ENCODE measurements around the gene MYCN. TPM values are rescaled to one million over a fixed set of nuclear protein-coding genes. Genes with fewer than 3 reads are reported as not detected.
A peak's percentile ranks its signal among the peaks of the same experiment; 100 is the strongest.

Gene MYCN
- total RNA-seq: under 1 TPM; 0.16 to 0.22 TPM

DNA sequence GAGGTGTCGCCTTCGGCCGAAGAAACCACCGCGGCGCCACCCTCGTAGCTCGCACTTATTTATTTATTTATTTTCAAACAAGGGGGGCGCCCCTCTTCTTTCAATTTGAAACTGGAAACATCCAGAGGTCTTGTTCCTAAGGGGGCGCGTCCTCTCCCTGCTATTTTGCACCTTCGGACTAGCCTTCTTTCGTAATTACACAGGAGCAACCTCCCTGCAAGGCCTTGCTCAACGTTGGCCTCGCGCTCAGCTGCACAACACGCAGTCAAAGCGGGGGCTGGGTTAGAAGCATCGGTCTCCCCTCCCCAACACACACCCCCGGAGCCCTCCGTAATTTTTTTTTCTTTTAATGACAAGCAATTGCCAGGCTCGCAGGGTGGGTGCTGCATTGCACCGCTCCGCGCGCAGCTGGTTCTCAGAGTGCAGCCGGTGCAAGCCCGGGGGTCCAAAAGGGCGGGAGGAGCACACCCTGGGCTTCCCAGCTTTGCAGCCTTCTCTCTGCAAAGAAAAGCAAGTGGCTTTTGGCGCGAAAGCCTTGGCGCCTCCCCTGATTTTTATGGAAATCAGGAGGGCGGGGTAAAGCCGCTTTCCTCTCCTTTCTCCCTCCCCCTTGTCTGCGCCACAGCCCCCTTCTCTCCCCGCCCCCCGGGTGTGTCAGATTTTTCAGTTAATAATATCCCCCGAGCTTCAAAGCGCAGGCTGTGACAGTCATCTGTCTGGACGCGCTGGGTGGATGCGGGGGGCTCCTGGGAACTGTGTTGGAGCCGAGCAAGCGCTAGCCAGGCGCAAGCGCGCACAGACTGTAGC is at the start of gene MYCN:
MYCN (plus strand) TSS at position 697 of the 807 bp plus-strand sequence. CDS start 1,515 bp downstream, outside the sequence.
- ATAC-seq: peak; percentile 57
- POLR2A ChIA-PET: interaction anchor here (1.0 kb wide), 1 partner anchor 562 kb away, joined by 4 read pairs; no protein-coding TSS in a partner anchor

DNA sequence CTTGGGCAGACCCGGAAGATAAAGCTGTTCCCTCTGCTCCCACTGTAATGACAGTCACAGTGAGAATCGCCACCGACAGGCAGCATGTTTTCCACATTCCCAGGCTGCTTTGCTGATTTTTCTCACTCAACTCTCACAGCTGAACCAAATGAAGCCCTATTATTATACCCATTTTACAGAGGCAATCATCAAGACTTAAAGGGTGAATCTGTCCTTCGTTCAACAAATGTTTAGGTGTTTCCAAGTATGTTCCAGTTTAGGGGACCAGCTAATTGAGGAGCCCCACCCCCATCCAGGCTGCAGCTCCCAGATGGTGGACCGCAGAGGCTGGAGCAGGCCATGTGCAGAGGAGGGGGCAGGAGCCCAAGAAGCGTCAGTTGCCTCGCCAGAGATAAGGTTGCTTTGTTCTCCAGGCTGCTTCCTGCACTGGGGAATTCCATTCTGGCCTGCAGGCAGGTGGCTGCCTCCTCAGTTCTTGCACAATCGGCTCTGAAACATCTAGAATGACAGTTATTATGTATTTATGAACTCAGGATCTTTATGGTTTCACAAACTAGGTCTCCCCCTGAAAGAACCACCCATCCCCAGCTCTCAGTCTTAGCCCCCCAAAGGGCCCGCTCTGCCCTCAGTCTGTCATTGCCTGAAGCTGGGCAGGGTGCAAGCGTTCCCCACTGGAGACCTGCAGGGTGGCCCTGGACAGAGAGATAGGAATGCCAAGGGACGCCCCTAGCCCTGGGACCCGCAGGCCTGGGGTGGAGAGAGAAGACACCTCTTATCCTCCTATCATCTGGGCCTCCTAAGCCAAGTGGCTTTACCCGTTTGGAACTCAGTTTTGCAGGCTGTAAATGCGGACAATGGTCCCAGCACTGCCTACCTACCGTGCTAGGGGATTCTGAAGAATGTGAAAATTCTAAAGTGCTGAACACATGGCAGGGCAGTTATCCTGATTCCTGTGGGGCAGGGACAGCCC is 49.1 kb upstream of the MYCN start:
- no peak overlapping the region for H3K4me3 Mint-ChIP-seq
- TF ChIP-seq, protein P1, sequence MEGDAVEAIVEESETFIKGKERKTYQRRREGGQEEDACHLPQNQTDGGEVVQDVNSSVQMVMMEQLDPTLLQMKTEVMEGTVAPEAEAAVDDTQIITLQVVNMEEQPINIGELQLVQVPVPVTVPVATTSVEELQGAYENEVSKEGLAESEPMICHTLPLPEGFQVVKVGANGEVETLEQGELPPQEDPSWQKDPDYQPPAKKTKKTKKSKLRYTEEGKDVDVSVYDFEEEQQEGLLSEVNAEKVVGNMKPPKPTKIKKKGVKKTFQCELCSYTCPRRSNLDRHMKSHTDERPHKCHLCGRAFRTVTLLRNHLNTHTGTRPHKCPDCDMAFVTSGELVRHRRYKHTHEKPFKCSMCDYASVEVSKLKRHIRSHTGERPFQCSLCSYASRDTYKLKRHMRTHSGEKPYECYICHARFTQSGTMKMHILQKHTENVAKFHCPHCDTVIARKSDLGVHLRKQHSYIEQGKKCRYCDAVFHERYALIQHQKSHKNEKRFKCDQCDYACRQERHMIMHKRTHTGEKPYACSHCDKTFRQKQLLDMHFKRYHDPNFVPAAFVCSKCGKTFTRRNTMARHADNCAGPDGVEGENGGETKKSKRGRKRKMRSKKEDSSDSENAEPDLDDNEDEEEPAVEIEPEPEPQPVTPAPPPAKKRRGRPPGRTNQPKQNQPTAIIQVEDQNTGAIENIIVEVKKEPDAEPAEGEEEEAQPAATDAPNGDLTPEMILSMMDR (IDR thresholded peaks at IDR 0.05): no peak
- H3K36me3 Mint-ChIP-seq (ENCODE audit: low read depth): no peaks in the 10 kb centered on the region
- H3K27ac Mint-ChIP-seq: no peak overlapping the region
- ATAC-seq (no peak), DNase-seq (no peak)
- no peaks in the 10 kb centered on the region for H3K9me3 Mint-ChIP-seq
- H3K27me3 Mint-ChIP-seq: peaks cover 2% of the 10 kb centered on the region
- H3K4me1 Mint-ChIP-seq (ENCODE audit: low read depth): no peaks in the 10 kb centered on the region
- CTCF ChIA-PET: no interaction called here
- POLR2A ChIA-PET: no interaction called here
- intact Hi-C loops (cut with micrococcal nuclease): no loop called here

More for the DNA sequence above, at the start of gene MYCN:
- Mint-ChIP-seq H3K27ac (no peak within 1 kb of the TSS), H3K36me3 (ENCODE audit: low read depth) (no peaks in the 10 kb centered on the region), H3K9me3 (no peaks in the 10 kb centered on the region), H3K4me3 (peak within 1 kb of the TSS; percentile 56), H3K4me1 (ENCODE audit: low read depth) (peaks cover 21% of the 10 kb centered on the region), H3K27me3 (peaks cover 51% of the 10 kb centered on the region)
- CTCF ChIA-PET: interaction anchor here (0.7 to 4.6 kb wide), 32 partner anchors 9 to 816 kb away, joined by 3 to 35 read pairs (median 3); no protein-coding TSS in a partner anchor
- intact Hi-C loops (cut with micrococcal nuclease): loop anchor here (5.0 kb wide), 2 partner anchors 342 to 667 kb away; no protein-coding TSS in a partner anchor
- TF ChIP-seq, protein P1 (IDR thresholded peaks at IDR 0.05): no peak
- DNase-seq: peak; percentile 67

DNA sequence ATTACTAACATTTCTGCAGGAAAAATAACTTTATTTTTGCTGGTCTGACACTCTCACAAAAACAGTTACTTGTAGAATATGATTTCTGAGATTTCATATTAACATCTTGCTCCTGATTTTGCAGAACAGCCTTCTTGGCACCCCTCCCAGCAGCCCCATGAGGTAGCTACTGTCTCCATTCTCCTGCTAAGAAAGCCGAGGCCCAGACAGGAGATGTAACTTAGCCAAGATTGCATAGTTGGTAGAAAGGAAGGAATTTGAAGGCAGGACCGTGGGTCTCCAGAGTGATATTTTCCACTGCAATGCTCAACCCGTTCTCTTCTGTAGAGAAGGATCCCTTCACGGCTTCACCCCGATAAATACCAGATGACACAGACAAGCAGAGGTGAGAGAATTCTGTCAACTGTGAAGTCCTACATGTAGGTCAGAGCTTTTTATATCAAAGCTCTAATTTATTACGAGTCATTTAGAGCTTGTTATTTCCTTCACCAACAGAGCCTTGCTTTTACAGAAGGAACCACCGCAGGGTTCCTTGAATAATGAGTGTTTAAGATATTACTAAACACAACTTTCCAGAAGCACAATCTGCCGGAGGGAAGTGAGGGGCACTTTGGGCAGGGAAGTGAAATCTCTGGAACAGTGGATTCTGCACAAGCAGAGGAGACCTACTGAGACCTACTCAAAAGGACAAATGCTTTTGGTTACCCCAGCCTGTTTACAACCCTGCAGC is 48.0 kb upstream of the MYCN start:
- Mint-ChIP-seq H3K27me3 (peaks cover 2% of the 10 kb centered on the region), H3K4me3 (no peak overlapping the region), H3K36me3 (ENCODE audit: low read depth) (no peaks in the 10 kb centered on the region), H3K4me1 (ENCODE audit: low read depth) (no peaks in the 10 kb centered on the region), H3K27ac (no peak overlapping the region), H3K9me3 (peaks cover 4% of the 10 kb centered on the region)
- POLR2A ChIA-PET: no interaction called here
- TF ChIP-seq, protein P1 (IDR thresholded peaks at IDR 0.05): no peak
- intact Hi-C loops (cut with micrococcal nuclease): no loop called here
- no peak for DNase-seq
- ATAC-seq: no peak
- CTCF ChIA-PET: no interaction called here

DNA sequence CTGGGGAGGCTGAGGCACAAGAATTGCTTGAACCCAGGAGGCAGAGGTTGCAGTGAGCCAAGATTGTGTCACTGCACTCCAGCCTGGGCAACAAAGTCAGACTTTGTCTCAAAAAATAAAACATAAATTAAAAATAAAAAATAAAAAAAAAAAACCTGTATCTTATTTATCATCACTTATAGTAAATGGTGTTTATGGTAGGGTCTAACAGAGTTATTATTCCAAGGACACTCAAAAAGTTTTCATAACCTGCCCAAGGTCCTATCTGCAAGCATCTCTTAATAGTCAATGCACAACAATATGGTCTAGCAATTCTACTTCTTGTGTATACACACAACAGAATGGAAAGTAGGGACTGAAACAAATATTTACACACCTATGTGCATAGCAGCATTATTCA is 47.3 kb upstream of the MYCN start:
- H3K9me3 Mint-ChIP-seq: peaks cover 4% of the 10 kb centered on the region
- H3K27ac Mint-ChIP-seq: no peak overlapping the region
- intact Hi-C loops (cut with micrococcal nuclease): no loop called here
- no peak for ATAC-seq
- no peaks in the 10 kb centered on the region for H3K4me1 Mint-ChIP-seq (ENCODE audit: low read depth)
- H3K27me3 Mint-ChIP-seq: peaks cover 2% of the 10 kb centered on the region
- no peaks in the 10 kb centered on the region for H3K36me3 Mint-ChIP-seq (ENCODE audit: low read depth)
- ChIA-PET CTCF (no interaction called here), POLR2A (no interaction called here)
- H3K4me3 Mint-ChIP-seq: no peak overlapping the region
- TF ChIP-seq, protein P1 (IDR thresholded peaks at IDR 0.05): no peak
- DNase-seq: no peak
